HG02981 (cell line): ENCODE results near the gene NUSAP1.
"Not testable (repeated sequence)": the region's sequence is repeated elsewhere in the genome, so short reads cannot be mapped to it uniquely, and the experiment has no call there.

Experiments
- ATAC-seq: cut with Tn5 transposase; IDR thresholded peaks from one replicate; pipeline ENCODE4 v1.9.1; 2021; ENCODE audit warnings: mild to moderate bottlenecking, moderate library complexity; ENCODE audit not compliant: unreplicated experiment

NUSAP1 gene, protein sequence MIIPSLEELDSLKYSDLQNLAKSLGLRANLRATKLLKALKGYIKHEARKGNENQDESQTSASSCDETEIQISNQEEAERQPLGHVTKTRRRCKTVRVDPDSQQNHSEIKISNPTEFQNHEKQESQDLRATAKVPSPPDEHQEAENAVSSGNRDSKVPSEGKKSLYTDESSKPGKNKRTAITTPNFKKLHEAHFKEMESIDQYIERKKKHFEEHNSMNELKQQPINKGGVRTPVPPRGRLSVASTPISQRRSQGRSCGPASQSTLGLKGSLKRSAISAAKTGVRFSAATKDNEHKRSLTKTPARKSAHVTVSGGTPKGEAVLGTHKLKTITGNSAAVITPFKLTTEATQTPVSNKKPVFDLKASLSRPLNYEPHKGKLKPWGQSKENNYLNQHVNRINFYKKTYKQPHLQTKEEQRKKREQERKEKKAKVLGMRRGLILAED

DNA sequence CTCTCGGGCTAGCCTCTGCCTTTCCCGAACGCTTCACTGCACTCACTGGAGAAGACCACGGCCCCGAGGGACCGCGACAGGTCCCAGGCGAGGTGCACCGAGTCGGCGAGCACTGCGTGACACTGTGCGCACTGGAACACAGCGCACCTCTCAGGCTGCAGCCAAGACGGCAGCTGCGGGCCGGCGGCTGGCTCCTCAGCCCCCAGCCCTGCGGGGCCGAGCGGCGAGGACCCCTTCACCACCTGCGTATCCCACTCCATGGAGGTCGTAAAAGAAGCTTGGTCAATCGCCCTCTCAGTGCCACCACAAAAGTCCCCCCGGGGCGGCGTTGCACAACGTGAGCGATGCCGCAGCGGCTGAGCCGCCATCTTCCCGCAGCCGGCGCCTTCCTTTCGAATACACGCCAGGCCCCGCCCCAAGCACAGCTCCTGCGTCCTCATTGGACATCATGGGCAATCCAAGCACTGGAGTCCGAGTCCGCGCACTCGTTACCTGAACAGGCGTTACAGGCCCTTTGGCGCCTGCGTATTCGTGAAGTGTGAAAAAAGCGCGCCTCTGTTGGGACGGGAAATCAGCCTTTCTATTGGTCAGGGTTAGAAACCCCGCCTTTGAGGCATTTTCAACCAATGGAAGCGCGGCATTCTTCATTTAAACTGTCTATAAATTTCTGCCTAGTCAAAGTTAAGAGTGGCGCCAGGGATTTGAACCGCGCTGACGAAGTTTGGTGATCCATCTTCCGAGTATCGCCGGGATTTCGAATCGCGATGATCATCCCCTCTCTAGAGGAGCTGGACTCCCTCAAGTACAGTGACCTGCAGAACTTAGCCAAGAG, at the start of gene NUSAP1, which contains the start of gene OIP5:
NUSAP1 (plus strand) TSS at position 688 of the 832 bp plus-strand sequence; CDS start at position 765, 77 bp downstream.
OIP5 (minus strand) TSS at position 398 of the 832 bp plus-strand sequence; CDS start at position 368, 30 bp downstream.
- ATAC-seq, result peak; percentile 91

- ATAC-seq, result not testable (repeated sequence)
Observed at GRCh38 chr15:41282980-41283652, 49.6 kb upstream of the NUSAP1 start.

DNA sequence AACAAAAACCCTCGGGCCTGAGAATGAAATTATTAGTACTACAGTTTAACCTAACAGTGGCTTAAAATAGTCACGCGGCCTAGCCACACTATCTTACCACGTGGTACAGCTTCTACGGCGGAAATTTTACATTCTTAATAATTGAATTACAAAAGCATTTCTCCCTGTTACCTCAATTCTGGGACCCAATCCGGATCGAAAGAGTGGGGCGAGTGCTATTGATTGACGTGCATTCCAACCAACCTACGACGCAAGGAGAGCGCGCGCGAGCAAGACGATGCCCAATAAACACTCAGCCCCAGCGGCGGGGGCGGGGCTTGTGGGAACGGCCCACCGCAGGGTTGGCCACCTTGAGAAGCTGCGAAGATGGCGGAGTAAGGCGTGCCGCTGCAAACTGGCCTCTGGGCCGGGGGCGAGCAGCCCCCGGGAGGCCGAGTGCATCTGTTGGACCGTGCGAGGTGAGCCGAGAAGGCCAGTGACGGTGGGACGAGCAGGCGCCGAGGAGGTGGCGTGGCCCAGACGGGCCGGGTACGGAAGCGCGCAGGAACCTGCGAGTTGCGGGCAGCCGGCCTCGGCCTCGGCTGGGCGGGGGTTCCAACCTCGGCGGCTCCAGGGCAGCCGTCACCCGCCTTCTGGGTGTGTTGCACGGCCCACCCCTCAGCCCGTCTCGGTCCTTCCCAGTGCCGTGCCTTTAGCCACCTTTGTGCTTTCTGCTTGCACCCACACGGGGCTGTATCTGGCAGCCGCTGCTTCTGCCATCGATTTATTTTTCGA, 48.8 kb upstream of the NUSAP1 start:
- peak; percentile 95 for ATAC-seq

- ATAC-seq, result no peak
Observed at GRCh38 chr15:41284427-41285177, 48.1 kb upstream of the NUSAP1 start.

DNA sequence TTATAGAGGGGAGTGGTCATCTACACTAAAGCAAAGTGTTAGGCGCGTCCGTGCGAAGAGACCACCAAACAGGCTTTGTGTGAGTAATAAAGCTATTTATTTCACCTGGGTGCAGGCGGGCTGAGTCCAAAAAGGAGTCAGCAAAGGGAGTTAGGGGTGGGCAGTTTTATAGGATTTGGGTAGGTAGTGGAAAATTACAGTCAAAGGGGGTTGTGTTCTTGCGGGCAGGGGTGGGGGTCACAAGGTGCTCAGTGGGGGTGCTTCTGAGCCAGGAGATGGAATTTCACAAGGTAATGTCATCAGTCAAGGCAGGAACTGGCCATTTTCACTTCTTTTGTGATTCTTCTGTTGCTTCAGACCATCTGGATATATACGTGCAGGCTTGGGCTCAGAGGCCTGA, 47.4 kb upstream of the NUSAP1 start:
- ATAC-seq, result no peak

DNA sequence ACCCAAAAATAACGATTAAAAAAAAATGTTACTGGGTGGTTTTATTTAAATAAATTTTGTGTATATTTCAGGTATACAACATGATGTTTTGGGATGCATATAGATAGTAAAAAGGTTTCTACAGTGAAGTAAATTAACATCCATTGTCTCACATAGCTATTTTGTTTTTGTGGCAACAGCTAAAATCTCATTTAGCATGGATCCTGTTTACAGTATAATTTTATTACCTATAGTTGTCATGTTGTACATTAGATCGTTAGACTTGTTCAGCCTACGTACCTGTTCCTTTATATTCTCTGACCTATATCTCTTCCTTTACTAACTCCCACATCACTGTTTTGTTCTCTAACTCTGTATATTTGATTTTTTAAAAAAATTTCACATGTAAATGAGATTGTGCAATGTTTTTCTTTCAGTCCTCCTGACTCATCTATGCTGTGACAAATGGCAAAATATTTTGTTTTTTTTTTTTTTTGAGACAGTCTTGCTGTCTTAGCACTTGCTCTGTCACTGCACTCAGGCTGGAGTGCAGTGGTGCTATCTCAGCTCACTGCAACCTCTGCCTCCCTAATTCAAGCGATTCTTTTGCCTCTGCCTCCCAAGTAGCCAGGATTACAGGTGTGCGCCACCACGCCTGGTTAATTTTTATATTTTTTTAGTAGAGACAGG, 45.9 kb upstream of the NUSAP1 start:
- no peak for ATAC-seq

DNA sequence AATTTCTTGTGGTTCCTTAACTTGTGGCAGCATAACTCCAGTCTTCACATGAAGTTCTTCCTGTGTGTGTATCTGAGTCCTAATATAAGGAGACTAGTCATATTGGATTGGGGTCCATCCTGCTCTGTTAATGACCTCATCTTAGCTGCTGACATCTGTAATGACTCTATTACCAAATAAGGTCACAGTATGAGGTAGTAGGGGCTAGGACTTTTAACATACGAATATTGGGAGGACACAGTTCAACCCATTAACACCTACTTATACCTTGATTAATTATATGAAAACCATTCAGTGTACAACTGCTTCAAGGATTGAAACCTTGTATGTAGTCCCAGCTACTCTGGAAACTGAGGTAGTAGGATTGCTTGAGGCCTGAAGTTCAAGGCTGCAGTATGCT, 44.2 kb upstream of the NUSAP1 start:
- no peak for ATAC-seq

DNA sequence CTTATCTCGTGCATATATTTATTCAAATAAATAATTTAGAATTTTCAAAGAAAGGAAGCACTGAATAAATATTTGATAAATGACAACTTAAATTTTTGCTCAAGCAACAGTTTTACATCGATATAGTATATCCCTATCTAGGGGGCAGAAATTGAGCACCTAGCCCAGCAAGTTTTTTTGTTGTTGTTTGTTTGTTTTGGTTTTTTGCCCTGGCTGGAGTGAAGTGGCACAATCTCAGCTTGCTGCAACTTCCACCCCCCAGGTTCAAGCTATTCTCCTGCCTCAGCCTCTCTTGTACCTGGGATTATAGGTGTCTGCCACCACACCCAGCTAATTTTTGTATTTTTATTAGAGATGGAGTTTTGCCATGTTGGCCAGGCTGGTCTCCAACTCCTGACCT, 42.7 kb upstream of the NUSAP1 start:
- no peak for ATAC-seq

DNA sequence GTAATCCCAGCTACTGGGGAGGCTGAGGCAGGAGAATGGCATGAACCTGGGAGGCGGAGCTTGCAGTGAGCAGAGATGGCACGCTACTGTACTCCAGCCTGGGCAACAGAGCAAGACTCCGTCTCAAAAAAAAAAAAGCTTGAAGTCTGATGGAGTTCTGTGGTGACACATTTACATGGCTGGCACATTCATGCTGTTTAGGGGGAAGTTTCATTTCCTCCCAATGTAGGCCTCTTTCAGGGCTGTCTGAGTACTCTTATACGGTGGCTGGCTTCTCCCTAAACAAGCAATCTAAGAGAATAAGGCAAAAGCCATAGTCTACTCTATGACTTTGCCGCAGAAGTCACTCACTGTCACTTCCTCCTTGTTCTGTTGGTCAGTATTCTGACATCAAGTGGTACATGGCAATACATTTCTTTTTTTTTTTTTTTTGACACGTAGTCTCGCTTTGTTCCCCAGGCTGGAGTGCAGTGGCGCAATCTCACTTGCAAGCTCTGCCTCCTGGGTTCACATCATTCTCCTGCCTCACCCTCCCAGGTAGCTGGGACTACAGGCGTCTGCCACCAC, 41.5 kb upstream of the NUSAP1 start:
- ATAC-seq, result peak; percentile 87

GRCh38 chr15:41292521-41292920, 40.2 kb upstream of the NUSAP1 start:
- ATAC-seq, result no peak

- not testable (repeated sequence) for ATAC-seq
Observed at GRCh38 chr15:41301139-41301538, 31.5 kb upstream of the NUSAP1 start.

DNA sequence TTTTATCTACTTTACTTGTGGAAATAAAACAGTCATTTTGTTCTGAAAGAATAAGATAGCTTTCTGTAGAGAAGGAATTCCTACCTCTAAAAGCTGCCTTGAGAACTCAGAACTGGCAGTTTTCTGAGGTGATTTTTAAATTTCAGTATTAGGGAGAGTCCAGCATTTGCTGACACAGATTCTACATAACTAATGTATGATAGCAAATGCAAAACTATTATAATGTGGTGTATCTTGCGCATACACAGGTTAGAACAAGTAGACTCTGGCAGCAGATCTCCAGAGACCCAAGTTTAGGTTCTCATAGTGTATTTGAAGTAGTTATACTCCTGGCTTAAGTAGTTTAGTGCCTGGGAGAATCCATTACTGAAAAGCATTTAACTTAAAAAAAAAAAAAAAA, 31.1 kb upstream of the NUSAP1 start:
- no peak for ATAC-seq

DNA sequence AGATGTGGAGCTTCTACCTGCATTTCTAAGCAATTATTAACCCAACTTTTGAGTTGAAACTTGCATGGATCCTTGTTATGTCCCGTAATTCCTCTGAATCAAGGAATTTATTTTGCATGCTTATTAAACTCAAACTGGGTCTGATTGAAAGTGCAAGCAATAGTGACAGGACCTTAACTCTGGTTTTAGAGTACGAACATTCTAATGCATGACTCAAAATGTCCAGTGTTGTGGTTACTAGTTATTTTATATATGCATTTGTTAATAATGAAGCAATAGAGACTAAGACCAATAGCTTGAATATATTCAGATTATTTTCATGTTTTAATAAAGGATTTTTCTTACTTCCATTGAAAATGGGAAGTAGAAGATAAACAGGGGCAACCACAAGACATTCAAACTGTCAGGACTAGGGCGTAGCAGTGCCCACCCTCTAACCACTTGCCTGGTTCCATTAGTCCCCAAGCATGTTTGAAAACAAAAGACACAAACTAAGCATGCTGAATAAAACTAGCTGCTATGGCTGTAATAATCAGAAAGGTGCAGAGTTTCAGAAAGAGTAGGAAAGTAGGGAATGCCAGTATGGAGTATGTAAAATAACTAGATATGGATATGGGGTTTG, 28.4 kb upstream of the NUSAP1 start:
- no peak for ATAC-seq

GRCh38 chr15:41307679-41308078, 25.0 kb upstream of the NUSAP1 start:
- no peak for ATAC-seq

- no peak for ATAC-seq
Observed at GRCh38 chr15:41309226-41309905, 23.3 kb upstream of the NUSAP1 start.

- ATAC-seq, result not testable (repeated sequence)
Observed at GRCh38 chr15:41320805-41321330, 11.8 kb upstream of the NUSAP1 start.

- no peak for ATAC-seq
Observed at GRCh38 chr15:41323611-41324010, 9.1 kb upstream of the NUSAP1 start.

- no peak for ATAC-seq
Observed at GRCh38 chr15:41331281-41331680, 1.4 kb upstream of the NUSAP1 start.
